HepG2 (cell line): ENCODE measurements around the gene SCT. TPM values are rescaled to one million over a fixed set of nuclear protein-coding genes. Genes with fewer than 3 reads are reported as not detected.

Experiments
- ATAC-seq: fragments of 200-7000 bp; cut with Tn5 transposase; 3 replicates; pipeline ENCODE4 v1.9.1; 2020; ENCODE audit warnings: mild to moderate bottlenecking, moderate library complexity
- BruUV-seq: library from RNA; stranded (reverse); fragments of 400-500 nt; replicated peaks from 2 replicates; lab custom pipeline; 2021; lab: Mats Ljungman, UMichigan
- CTCF ChIA-PET: fragments of 300-600 bp; formaldehyde crosslinking; extraction: SDS; loops from one replicate; lab custom pipeline; 2021; ENCODE audit warnings: low total read pairs, inconsistent platforms, low intra/inter-chr PET ratio; lab: Yijun Ruan, JAX
- POLR2A ChIA-PET: fragments of 350-600 bp; sonication (Branson Sonifier 250); formaldehyde crosslinking; loops from one replicate; lab custom pipeline; 2020; ENCODE audit warnings: antibody characterized with exemption, inconsistent platforms; lab: Yijun Ruan, JAX
- DNase-seq: peaks from one replicate; pipeline ENCODE4 v3.0.0-alpha.2; 2015; ENCODE audit warnings: low spot score
- FAIRE-seq: peaks from 3 replicates; lab custom pipeline; 2011; peaks lifted over from hg19 to GRCh38; lab: Jason Lieb, UNC
- H2AFZ ChIP-seq: one replicate; pipeline ENCODE4 v1.6.1; 2011; ENCODE audit warnings: low read length, inconsistent platforms
- H3K27ac ChIP-seq: fragments of 300-600 bp; 3 replicates; pipeline ENCODE4 v1.8.0; 2011; ENCODE audit warnings: mixed run types, mild to moderate bottlenecking, mixed read lengths, low read length, inconsistent platforms; ENCODE audit not compliant: insufficient read depth; ENCODE audit errors: extremely low read length
- H3K27me3 ChIP-seq, 2 experiments: fragments of 200-600 bp in 1 of 2; 2 replicates in 1 of 2; 3 replicates in 1 of 2; pipeline versions ENCODE4 v1.6.0 to v1.8.0; 2011; ENCODE audit warnings: low read length in 2 of 2, mild to moderate bottlenecking in 2 of 2, moderate library complexity in 2 of 2, inconsistent platforms in 1 of 2; ENCODE audit not compliant: insufficient read depth in 2 of 2, control insufficient read depth in 1 of 2
- H3K36me3 ChIP-seq, 2 experiments: fragments of 200-600 bp in 1 of 2; replicated peaks in 1 of 2; 2 replicates in 1 of 2; 3 replicates in 1 of 2; pipeline versions ENCODE4 v1.5.1 to v1.8.0; 2011; ENCODE audit warnings: low read length in 2 of 2, inconsistent platforms in 1 of 2; ENCODE audit not compliant: insufficient read depth in 2 of 2, control insufficient read depth in 1 of 2
- H3K4me1 ChIP-seq: 2 replicates; pipeline ENCODE4 v1.5.1; 2012; ENCODE audit warnings: low read length, inconsistent platforms; ENCODE audit not compliant: insufficient read depth
- H3K4me2 ChIP-seq: 2 replicates; pipeline ENCODE4 v1.6.0; 2011; ENCODE audit warnings: low read depth, low read length, inconsistent platforms
- H3K4me3 ChIP-seq, 3 experiments: fragments of 200-600 bp in 1 of 3; sonication (generic), shearing (Covaris generic) in 1 of 3; replicated peaks in 1 of 3; 2 replicates each; pipeline ENCODE4 v1.5.1; 2011 to 2016; ENCODE audit warnings: low read length in 3 of 3, inconsistent platforms in 2 of 3, low read depth in 2 of 3, mild to moderate bottlenecking in 2 of 3, control low read depth in 1 of 3, mixed read lengths in 1 of 3; ENCODE audit not compliant: insufficient read depth in 1 of 3
- H3K79me2 ChIP-seq: one replicate; pipeline ENCODE4 v1.6.1; 2011; ENCODE audit warnings: low read length, inconsistent platforms; ENCODE audit not compliant: insufficient read depth
- H3K9ac ChIP-seq: 2 replicates; pipeline ENCODE4 v1.6.0; 2011; ENCODE audit warnings: mild to moderate bottlenecking, low read depth, low read length, inconsistent platforms; ENCODE audit not compliant: insufficient read depth
- H3K9me3 ChIP-seq: 2 replicates; pipeline ENCODE4 v1.5.1; 2012; ENCODE audit warnings: mild to moderate bottlenecking, low read length
- H4K20me1 ChIP-seq: 2 replicates; pipeline ENCODE4 v1.6.0; 2011; ENCODE audit warnings: inconsistent platforms, mild to moderate bottlenecking, low read length, moderate library complexity; ENCODE audit not compliant: insufficient read depth
- ATM ChIP-seq: fragments of 450-650 bp; IDR thresholded peaks from 2 replicates; pipeline ENCODE4 v1.7.1; 2017; ENCODE audit warnings: mild to moderate bottlenecking, borderline replicate concordance
- FOSL1 ChIP-seq: sonication (generic); formaldehyde crosslinking; IDR thresholded peaks from 2 replicates; pipeline ENCODE4 v1.9.0; 2021; ENCODE audit warnings: missing genetic modification reagents, borderline replicate concordance
- GABPA ChIP-seq, 2 experiments: IDR thresholded peaks; 2 replicates each; pipeline ENCODE4 v1.6.1; 2011 to 2016; ENCODE audit warnings: low read depth in 2 of 2, low read length in 1 of 2, missing biosample characterization in 1 of 2, missing genetic modification characterization in 1 of 2
- MBNL3 ChIP-seq: fragments of 250-450 bp; sonication (Bioruptor Pico); conservative IDR thresholded peaks from 2 replicates; pipeline ENCODE4 v1.8.0; 2022; ENCODE audit warnings: mild to moderate bottlenecking, inconsistent platforms
- ZNF251 ChIP-seq: sonication (generic); formaldehyde crosslinking; IDR thresholded peaks from 2 replicates; pipeline ENCODE4 v1.9.0; 2021; ENCODE audit warnings: mild to moderate bottlenecking, missing genetic modification reagents
- ZNF3 ChIP-seq: IDR thresholded peaks from 2 replicates; pipeline ENCODE4 v1.7.0; 2017; ENCODE audit warnings: inconsistent platforms
- ZNF451 ChIP-seq: sonication (generic); formaldehyde crosslinking; IDR thresholded peaks from 2 replicates; pipeline ENCODE4 v1.5.0; 2020; ENCODE audit warnings: mild to moderate bottlenecking, missing genetic modification reagents
- ZNF605 ChIP-seq: sonication (generic); formaldehyde crosslinking; IDR thresholded peaks from 2 replicates; pipeline ENCODE4 v1.8.0; 2022; ENCODE audit warnings: mild to moderate bottlenecking, missing genetic modification reagents
- WGBS: methylation state at CpG from one replicate; pipeline ENCODE4 v1.1.6; 2017; ENCODE audit warnings: low lambda C conversion rate; 5-methylcytosine and 5-hydroxymethylcytosine counted together
- in situ Hi-C: cut with HindIII; loops from 2 replicates; pipeline ENCODE4 v1.10.0; 2017; ENCODE audit warnings: low pct_unique_long_range_greater_than_20kb; ENCODE audit not compliant: extremely low pct_ligation_motif_present
- intact Hi-C: fragments of 100-400 bp; cut with micrococcal nuclease; formaldehyde crosslinking; loops from one replicate; pipeline ENCODE4 v1.10.0; 2022; ENCODE audit not compliant: unreplicated experiment
- polyA plus RNA-seq, 8 experiments: library from polyadenylated mRNA; depleted of rRNA in 3 of 8; stranded (reverse) in 7 of 8; unstranded in 1 of 8; fragments of >200 nt; fragmentation: Illumina TruSeq in 4 of 8; extraction: Trizol in 4 of 8; gene quantifications; 2 replicates each; pipeline versions ENCODE4 v1.2.1 to v1.2.3, GENCODE V29; 2011 to 2016; ENCODE audit warnings: low read depth in 4 of 8, missing spikeins in 1 of 8, mixed read lengths in 1 of 8; ENCODE audit not compliant: insufficient read depth in 1 of 8
- total RNA-seq, 5 experiments: library from RNA; depleted of rRNA; stranded (reverse); fragments of >200 nt; fragmentation: Illumina TruSeq; extraction: Trizol; gene quantifications; 2 replicates each; pipeline ENCODE4 v1.2.3, GENCODE V29; 2016; ENCODE audit warnings: low read depth in 1 of 5
- TF ChIP-seq, protein P1 (sequence below): sonication (generic); formaldehyde crosslinking; IDR thresholded peaks from 2 replicates; pipeline ENCODE4 v1.5.0; 2020; ENCODE audit warnings: missing genetic modification reagents
- TF ChIP-seq, protein P2 (sequence below): sonication (generic); formaldehyde crosslinking; IDR thresholded peaks from 2 replicates; pipeline ENCODE4 v1.8.0; 2022; ENCODE audit warnings: missing genetic modification reagents, mild to moderate bottlenecking, borderline replicate concordance
- TF ChIP-seq, protein P3 (sequence below), 2 experiments: sonication (generic) in 1 of 2; formaldehyde crosslinking in 1 of 2; IDR thresholded peaks; 2 replicates each; pipeline versions ENCODE4 v1.5.1 to v1.6.1; 2011 to 2020; ENCODE audit warnings: borderline replicate concordance in 1 of 2, low read depth in 1 of 2, low read length in 1 of 2, mild to moderate bottlenecking in 1 of 2, missing genetic modification reagents in 1 of 2, moderate library complexity in 1 of 2
- TF ChIP-seq, protein P4 (sequence below): sonication (generic); formaldehyde crosslinking; IDR thresholded peaks from 2 replicates; pipeline ENCODE4 v1.8.0; 2022; ENCODE audit warnings: mild to moderate bottlenecking, missing genetic modification reagents
- TF ChIP-seq, protein P5 (sequence below): sonication (generic); formaldehyde crosslinking; IDR thresholded peaks from 2 replicates; pipeline ENCODE4 v1.4.0; 2020; ENCODE audit warnings: missing genetic modification reagents
- TF ChIP-seq, protein P6 (sequence below): sonication (generic); formaldehyde crosslinking; conservative IDR thresholded peaks from 2 replicates; pipeline ENCODE4 v1.4.0; 2020; ENCODE audit warnings: missing genetic modification reagents

The SCT gene
- total and polyA plus RNA-seq, 2 of the 13 experiments (the other 11 are each of a cell fraction or from before 2014, with no cell fraction given), result not detected

DNA sequence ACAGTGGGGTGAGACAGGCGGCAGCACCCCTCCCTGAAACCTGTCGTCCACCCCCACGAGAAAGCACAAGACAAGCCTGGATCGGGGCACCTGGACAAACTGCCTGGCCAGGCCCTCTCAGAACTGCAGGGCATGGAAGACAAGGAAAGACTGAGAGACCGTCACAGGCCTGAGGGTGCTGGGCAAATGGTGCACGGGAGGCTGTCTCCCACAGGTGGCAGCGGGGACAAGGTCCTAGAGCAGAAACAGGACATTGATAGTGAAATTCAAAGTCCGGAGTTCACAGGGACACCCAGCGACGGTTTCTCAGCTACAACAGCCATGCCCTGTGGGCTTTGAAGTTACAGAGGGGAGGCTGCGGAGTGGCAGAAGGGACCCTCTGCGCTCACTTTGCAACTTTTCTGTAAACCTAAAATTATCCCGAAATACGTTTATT, 30.7 kb upstream of the SCT start (continued):
- TF ChIP-seq GABPA (IDR thresholded peaks at IDR 0.05; ENCODE audit: low read depth, low read length), result no peak
- TF ChIP-seq GABPA (CRISPR knock-in tag; IDR thresholded peaks at IDR 0.05; ENCODE audit: low read depth), result no peak
- TF ChIP-seq, protein P1, sequence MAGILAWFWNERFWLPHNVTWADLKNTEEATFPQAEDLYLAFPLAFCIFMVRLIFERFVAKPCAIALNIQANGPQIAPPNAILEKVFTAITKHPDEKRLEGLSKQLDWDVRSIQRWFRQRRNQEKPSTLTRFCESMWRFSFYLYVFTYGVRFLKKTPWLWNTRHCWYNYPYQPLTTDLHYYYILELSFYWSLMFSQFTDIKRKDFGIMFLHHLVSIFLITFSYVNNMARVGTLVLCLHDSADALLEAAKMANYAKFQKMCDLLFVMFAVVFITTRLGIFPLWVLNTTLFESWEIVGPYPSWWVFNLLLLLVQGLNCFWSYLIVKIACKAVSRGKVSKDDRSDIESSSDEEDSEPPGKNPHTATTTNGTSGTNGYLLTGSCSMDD (CRISPR knock-in tag), result no peak
- TF ChIP-seq, protein P2, sequence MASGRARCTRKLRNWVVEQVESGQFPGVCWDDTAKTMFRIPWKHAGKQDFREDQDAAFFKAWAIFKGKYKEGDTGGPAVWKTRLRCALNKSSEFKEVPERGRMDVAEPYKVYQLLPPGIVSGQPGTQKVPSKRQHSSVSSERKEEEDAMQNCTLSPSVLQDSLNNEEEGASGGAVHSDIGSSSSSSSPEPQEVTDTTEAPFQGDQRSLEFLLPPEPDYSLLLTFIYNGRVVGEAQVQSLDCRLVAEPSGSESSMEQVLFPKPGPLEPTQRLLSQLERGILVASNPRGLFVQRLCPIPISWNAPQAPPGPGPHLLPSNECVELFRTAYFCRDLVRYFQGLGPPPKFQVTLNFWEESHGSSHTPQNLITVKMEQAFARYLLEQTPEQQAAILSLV, result no peak
- TF ChIP-seq, protein P3, sequence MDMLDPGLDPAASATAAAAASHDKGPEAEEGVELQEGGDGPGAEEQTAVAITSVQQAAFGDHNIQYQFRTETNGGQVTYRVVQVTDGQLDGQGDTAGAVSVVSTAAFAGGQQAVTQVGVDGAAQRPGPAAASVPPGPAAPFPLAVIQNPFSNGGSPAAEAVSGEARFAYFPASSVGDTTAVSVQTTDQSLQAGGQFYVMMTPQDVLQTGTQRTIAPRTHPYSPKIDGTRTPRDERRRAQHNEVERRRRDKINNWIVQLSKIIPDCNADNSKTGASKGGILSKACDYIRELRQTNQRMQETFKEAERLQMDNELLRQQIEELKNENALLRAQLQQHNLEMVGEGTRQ (IDR thresholded peaks at IDR 0.05; ENCODE audit: low read depth, low read length), result no peak
- TF ChIP-seq, protein P3 (CRISPR knock-in tag; IDR thresholded peaks at IDR 0.05; ENCODE audit: borderline replicate concordance), result no peak

DNA sequence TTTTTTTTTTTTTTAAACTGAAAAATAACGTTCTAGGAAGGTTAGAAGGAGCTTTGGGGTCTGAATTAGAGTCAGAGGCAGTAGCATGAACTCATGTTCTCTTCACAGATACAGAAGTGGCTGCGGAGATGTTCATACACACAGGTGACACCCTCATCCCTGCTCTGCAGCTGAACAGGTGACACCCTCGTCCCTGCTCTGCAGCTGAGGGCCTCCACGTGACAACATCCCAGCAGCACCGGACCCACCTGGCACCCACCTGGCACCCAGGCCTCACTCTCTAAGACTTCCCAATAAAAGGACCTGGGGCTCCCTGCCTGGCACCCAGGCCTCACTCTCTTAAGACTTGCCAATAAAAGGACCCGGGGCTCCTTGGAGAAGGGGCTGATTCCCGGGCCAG, 29.9 kb upstream of the SCT start:
- H2AFZ ChIP-seq, result no peak overlapping the region
- in situ Hi-C loops (loop anchor here (5.0 kb wide), 1 partner anchor 70 kb away; no protein-coding TSS in a partner anchor), intact Hi-C loops (loop anchor here (10.0 kb wide), 1 partner anchor 48 kb away; the partner anchor contains the start of gene EPS8L2)
- no peak for DNase-seq
- ChIA-PET POLR2A (interaction anchor here (1.1 to 1.5 kb wide), 3 partner anchors 49 to 81 kb away, joined by 3 read pairs; partner anchors contain the start of genes EPS8L2 and PHRF1), CTCF (no interaction called here)
- peaks cover 13% of the 10 kb centered on the region; the same call in 1 of the 2 replicates for H4K20me1 ChIP-seq
- BruUV-seq, result no TSS peak
- no peaks in the 10 kb centered on the region for H3K79me2 ChIP-seq
- no peaks in the 10 kb centered on the region for H3K9me3 ChIP-seq
- H3K27me3 ChIP-seq, result no peaks in the 10 kb centered on the region
- ATAC-seq, result no peak
- peaks cover 47% of the 10 kb centered on the region for H3K4me1 ChIP-seq
- peaks cover 16 to 32% of the 10 kb centered on the region in 2 experiments; a peak in 4 of 5 replicates for H3K36me3 ChIP-seq
- WGBS, result 84% methylated on average over 6 of the region's 7 CpGs
- H3K4me2 ChIP-seq, result no peak overlapping the region
- no peak for FAIRE-seq
- H3K9ac ChIP-seq, result no peak overlapping the region
- no peak overlapping the region for H3K4me3 ChIP-seq
- peak overlapping the region; percentile 60 for H3K27ac ChIP-seq
- no peak for TF ChIP-seq MBNL3 (CRISPR knock-in tag)
- TF ChIP-seq ZNF251, result no peak
- TF ChIP-seq, protein P4, sequence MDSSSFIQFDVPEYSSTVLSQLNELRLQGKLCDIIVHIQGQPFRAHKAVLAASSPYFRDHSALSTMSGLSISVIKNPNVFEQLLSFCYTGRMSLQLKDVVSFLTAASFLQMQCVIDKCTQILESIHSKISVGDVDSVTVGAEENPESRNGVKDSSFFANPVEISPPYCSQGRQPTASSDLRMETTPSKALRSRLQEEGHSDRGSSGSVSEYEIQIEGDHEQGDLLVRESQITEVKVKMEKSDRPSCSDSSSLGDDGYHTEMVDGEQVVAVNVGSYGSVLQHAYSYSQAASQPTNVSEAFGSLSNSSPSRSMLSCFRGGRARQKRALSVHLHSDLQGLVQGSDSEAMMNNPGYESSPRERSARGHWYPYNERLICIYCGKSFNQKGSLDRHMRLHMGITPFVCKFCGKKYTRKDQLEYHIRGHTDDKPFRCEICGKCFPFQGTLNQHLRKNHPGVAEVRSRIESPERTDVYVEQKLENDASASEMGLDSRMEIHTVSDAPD (CRISPR knock-in tag), result no peak
- TF ChIP-seq FOSL1 (CRISPR knock-in tag), result no peak
- no peak for TF ChIP-seq ZNF451 (CRISPR knock-in tag)
- TF ChIP-seq, protein P5, sequence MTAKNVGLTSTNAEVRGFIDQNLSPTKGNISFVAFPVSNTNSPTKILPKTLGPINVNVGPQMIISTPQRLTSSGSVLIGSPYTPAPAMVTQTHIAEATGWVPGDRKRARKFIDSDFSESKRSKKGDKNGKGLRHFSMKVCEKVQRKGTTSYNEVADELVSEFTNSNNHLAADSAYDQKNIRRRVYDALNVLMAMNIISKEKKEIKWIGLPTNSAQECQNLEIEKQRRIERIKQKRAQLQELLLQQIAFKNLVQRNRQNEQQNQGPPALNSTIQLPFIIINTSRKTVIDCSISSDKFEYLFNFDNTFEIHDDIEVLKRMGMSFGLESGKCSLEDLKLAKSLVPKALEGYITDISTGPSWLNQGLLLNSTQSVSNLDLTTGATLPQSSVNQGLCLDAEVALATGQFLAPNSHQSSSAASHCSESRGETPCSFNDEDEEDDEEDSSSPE (CRISPR knock-in tag), result no peak
- no peak for TF ChIP-seq ZNF605 (CRISPR knock-in tag)
- TF ChIP-seq ZNF3 (CRISPR knock-in tag), result no peak
- TF ChIP-seq ATM, result no peak
- TF ChIP-seq, protein P6, sequence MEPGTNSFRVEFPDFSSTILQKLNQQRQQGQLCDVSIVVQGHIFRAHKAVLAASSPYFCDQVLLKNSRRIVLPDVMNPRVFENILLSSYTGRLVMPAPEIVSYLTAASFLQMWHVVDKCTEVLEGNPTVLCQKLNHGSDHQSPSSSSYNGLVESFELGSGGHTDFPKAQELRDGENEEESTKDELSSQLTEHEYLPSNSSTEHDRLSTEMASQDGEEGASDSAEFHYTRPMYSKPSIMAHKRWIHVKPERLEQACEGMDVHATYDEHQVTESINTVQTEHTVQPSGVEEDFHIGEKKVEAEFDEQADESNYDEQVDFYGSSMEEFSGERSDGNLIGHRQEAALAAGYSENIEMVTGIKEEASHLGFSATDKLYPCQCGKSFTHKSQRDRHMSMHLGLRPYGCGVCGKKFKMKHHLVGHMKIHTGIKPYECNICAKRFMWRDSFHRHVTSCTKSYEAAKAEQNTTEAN (CRISPR knock-in tag), result no peak
